ENCODE results near the gene CDH15.

The CDH15 gene

DNA sequence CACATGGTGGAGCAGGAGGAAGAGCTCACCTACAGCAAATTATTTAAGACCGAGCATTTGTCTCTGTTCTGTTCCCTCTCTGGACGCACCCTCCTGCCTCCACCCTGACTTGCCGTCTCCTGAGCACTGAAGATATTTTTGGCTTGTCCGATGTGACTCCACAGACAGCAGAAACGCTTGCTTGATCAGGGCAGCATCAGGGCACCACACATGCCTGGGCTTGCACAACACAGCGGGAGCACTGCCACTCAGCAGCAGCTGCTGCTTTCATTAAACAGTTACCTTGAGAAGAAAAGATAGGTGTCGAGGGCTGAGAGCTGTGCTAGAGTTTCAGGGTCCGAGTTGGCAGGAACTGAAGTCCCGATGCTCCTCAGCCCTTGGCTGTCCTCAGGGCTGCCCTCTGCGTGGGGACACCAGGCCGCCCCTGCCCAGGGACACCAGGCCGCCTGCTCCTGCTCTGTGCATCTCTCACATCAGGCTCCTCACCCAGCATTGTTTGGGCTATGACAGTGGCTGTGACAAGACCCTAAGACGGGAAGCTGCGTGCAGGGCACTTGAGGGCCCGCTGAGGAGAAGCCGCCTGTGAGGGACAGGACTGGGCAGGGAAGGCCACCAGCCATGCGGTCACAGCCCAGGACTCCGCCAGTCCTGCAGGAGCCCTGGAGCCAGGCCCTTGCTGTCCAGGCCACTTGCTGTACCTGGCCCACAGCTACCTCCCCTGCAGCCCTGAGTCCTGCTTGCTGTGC, 21.3 kb upstream of the CDH15 start:
- peaks cover 7 to 11% of the 10 kb centered on the region in 2 donors for H3K4me1 ChIP-seq (ENCODE audit: control insufficient read depth in 1 of 2, insufficient read depth in 2 of 2, low read length in 2 of 2)
- peaks cover 0 to 3% of the 10 kb centered on the region in 2 donors for H3K9me3 ChIP-seq (ENCODE audit: control insufficient read depth in 1 of 2, low read length in 2 of 2)
- no peaks in the 10 kb centered on the region for H3K27me3 ChIP-seq (ENCODE audit: low read depth, low read length)
- H3K27ac ChIP-seq (ENCODE audit: low read length) = no peak overlapping the region
- peaks cover 22 to 53% of the 10 kb centered on the region in 2 donors for H3K36me3 ChIP-seq (ENCODE audit: control insufficient read depth in 1 of 2, insufficient read depth in 2 of 2, low read length in 2 of 2)
- H3K4me3 ChIP-seq (ENCODE audit: low read depth in 1 of 2, low read length in 2 of 2) = no peak overlapping the region

DNA sequence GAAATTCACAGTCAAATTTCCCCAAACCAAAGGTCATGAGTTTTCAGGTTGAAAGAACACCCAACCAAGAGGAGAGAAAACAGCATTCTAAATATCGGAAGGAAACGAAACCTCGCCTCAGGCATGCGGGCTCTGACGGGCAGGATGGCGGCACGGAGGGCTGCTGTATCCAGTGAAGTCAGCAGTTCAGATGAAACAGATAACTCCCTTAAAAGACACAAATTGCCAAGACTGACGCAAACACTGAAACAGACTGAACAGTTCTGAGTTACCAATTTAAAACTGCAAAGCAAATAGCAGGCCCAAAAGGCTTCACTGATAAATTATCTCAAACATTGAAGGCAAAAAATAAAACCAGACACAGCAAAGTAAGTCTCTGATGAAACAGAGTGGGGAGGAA, 20.6 kb upstream of the CDH15 start:
- Histone ChIP-seq H3K4me3 (ENCODE audit: low read depth in 1 of 2, low read length in 2 of 2) (no peak overlapping the region), H3K4me1 (ENCODE audit: control insufficient read depth in 1 of 2, insufficient read depth in 2 of 2, low read length in 2 of 2) (peaks cover 7 to 18% of the 10 kb centered on the region in 2 donors), H3K27me3 (ENCODE audit: low read depth, low read length) (no peaks in the 10 kb centered on the region), H3K27ac (ENCODE audit: low read length) (no peak overlapping the region), H3K9me3 (ENCODE audit: control insufficient read depth in 1 of 2, low read length in 2 of 2) (peaks cover 0 to 3% of the 10 kb centered on the region in 2 donors), H3K36me3 (ENCODE audit: control insufficient read depth in 1 of 2, insufficient read depth in 2 of 2, low read length in 2 of 2) (peaks cover 19 to 47% of the 10 kb centered on the region in 2 donors)

DNA sequence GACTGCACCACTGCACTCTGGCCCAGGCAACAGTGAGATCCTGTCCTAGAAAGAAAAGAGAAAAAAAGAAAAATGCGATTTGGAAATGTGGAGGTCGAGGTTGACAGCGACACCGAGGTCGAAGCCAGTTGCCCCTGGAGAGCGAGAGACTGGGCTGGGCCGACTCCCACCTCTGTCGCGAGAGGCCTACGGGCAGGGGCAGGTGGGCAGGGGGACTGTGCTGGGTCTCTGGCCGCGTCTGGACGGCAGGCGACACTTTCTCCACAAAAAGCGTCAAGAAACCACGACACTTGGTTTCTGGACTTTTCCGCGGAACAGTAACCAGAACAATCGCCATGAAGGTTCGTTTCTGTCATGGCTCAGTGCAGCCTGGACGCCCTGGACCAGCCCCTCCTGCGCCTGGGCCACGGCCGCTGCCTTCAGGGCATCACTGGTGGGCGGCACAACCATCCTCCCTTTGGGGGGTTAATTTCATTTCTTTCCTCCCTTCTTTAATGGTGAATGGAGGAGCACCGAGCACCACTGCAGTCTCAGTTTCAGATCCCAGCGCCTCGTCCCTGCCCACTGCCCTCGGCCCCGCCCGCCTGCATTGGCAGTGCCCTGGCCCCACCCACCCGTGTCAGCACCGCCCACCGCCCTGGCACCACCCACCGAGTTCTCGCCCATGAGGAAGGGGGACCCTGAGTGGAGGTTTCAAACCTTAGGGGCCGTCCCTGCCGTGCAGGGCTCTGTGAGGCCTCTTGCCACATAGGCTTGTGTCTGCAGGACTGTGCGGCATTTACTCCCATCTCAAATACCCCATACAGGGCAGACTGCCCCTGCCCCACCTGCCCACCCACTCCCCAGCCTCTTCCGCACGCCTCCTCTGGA, 18.5 kb upstream of the CDH15 start:
- Histone ChIP-seq H3K9me3 (ENCODE audit: control insufficient read depth in 1 of 2, low read length in 2 of 2) (peaks cover 0 to 3% of the 10 kb centered on the region in 2 donors), H3K4me1 (ENCODE audit: control insufficient read depth in 1 of 2, insufficient read depth in 2 of 2, low read length in 2 of 2) (peaks cover 7 to 23% of the 10 kb centered on the region in 2 donors), H3K4me3 (ENCODE audit: low read depth in 1 of 2, low read length in 2 of 2) (no peak overlapping the region), H3K27me3 (ENCODE audit: low read depth, low read length) (no peaks in the 10 kb centered on the region), H3K27ac (ENCODE audit: low read length) (no peak overlapping the region), H3K36me3 (ENCODE audit: control insufficient read depth in 1 of 2, insufficient read depth in 2 of 2, low read length in 2 of 2) (peaks cover 11 to 38% of the 10 kb centered on the region in 2 donors)

DNA sequence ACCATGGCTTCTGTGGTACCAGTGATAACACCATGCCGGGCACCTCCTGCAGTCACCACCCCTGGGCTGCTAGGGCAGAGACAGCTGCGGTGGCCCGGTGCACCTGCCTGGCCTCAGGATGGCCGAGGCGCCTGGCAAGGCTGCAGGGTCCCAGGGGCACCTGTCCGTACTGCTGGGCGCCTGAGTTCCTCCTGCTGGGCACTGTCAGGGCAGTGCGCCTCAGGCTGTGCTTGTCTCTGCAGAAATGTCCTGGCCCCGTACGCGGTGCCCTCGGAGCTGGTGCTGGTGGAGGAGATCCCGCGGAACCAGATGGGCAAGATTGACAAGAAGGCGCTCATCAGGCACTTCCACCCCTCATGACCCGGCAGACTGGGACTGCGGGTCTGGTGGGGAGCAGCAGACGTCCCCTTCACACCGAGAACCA, 17.7 kb upstream of the CDH15 start:
- H3K36me3 ChIP-seq (ENCODE audit: control insufficient read depth in 1 of 2, insufficient read depth in 2 of 2, low read length in 2 of 2) = peaks cover 11 to 30% of the 10 kb centered on the region in 2 donors
- H3K9me3 ChIP-seq (ENCODE audit: control insufficient read depth in 1 of 2, low read length in 2 of 2) = peaks cover 0 to 3% of the 10 kb centered on the region in 2 donors
- no peaks in the 10 kb centered on the region for H3K27me3 ChIP-seq (ENCODE audit: low read depth, low read length)
- no peak overlapping the region for H3K4me3 ChIP-seq (ENCODE audit: low read depth in 1 of 2, low read length in 2 of 2)
- H3K27ac ChIP-seq (ENCODE audit: low read length) = no peak overlapping the region
- H3K4me1 ChIP-seq (ENCODE audit: control insufficient read depth in 1 of 2, insufficient read depth in 2 of 2, low read length in 2 of 2) = peaks cover 7 to 23% of the 10 kb centered on the region in 2 donors

DNA sequence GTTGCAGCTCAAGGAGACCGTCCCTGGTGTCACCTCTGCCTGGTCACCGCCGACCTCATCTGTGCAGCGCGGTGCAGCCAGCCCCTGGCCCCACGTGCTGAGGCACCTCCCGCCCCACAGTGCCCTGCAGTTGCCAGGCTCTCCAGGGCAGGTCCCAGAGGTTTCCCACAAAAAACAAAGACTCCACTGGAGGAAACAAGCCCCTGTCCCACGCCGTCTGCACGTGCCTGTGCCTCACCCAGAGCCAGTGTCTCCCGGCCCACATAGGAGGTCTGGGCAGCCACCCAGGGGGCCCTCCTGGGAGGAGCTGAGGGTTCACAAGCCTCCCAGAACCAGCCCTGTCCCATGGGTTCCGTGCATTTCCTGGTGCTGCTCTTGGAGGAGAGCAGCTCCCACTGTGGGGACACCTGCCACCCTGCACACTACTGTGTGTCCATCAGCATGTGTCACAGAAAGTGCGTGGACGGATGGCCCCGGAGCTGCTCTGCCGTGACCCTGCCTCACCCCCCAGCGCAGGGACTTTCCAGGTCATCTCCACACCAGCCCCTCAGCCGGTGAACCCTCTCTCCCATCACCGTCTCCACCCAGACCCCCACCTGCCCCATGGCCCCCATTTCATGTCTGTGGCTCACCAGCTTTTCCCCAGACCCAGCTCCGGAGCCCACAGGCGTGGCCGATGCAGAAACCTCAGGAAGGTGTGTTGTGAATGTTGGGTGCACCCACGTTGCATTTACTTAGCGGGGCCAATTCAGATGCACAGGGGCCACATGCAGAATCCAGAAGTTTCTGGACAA, 17.0 kb upstream of the CDH15 start:
- H3K9me3 ChIP-seq (ENCODE audit: control insufficient read depth in 1 of 2, low read length in 2 of 2) = no peaks in the 10 kb centered on the region
- H3K27me3 ChIP-seq (ENCODE audit: low read depth, low read length) = no peaks in the 10 kb centered on the region
- H3K4me3 ChIP-seq (ENCODE audit: low read depth in 1 of 2, low read length in 2 of 2) = no peak overlapping the region
- H3K36me3 ChIP-seq (ENCODE audit: control insufficient read depth in 1 of 2, insufficient read depth in 2 of 2, low read length in 2 of 2) = peaks cover 11 to 23% of the 10 kb centered on the region in 2 donors
- H3K27ac ChIP-seq (ENCODE audit: low read length) = no peak overlapping the region
- peaks cover 7 to 23% of the 10 kb centered on the region in 2 donors for H3K4me1 ChIP-seq (ENCODE audit: control insufficient read depth in 1 of 2, insufficient read depth in 2 of 2, low read length in 2 of 2)

DNA sequence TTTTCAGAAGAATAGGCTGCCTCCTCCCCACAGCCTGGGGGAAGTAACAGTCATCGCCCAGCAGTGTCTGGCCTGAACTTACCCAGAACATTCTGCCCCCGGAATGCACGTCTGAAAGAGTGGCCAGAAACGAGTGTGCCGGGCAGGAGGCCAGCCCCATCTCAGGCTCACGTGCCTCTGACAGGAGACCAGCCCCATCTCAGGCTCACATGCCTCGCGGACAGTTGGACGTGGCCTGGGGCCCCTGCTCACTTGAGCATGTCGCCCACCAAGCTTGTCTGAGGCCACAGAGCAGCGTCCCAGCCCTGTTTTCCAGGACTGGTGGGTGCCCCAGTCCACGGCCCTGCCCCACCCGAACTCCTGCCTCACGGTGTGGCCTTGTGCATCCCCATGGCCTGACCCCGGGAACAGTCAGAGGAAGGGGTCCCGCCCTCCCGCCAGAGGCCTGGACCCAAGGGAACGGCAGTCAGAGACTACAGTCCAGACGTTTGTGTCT, 16.3 kb upstream of the CDH15 start:
- H3K4me1 ChIP-seq (ENCODE audit: control insufficient read depth in 1 of 2, insufficient read depth in 2 of 2, low read length in 2 of 2) = peaks cover 7 to 23% of the 10 kb centered on the region in 2 donors
- no peaks in the 10 kb centered on the region for H3K9me3 ChIP-seq (ENCODE audit: control insufficient read depth in 1 of 2, low read length in 2 of 2)
- H3K27me3 ChIP-seq (ENCODE audit: low read depth, low read length) = no peaks in the 10 kb centered on the region
- peaks cover 6 to 16% of the 10 kb centered on the region in 2 donors for H3K36me3 ChIP-seq (ENCODE audit: control insufficient read depth in 1 of 2, insufficient read depth in 2 of 2, low read length in 2 of 2)
- H3K27ac ChIP-seq (ENCODE audit: low read length) = no peak overlapping the region
- H3K4me3 ChIP-seq (ENCODE audit: low read depth in 1 of 2, low read length in 2 of 2) = no peak overlapping the region

DNA sequence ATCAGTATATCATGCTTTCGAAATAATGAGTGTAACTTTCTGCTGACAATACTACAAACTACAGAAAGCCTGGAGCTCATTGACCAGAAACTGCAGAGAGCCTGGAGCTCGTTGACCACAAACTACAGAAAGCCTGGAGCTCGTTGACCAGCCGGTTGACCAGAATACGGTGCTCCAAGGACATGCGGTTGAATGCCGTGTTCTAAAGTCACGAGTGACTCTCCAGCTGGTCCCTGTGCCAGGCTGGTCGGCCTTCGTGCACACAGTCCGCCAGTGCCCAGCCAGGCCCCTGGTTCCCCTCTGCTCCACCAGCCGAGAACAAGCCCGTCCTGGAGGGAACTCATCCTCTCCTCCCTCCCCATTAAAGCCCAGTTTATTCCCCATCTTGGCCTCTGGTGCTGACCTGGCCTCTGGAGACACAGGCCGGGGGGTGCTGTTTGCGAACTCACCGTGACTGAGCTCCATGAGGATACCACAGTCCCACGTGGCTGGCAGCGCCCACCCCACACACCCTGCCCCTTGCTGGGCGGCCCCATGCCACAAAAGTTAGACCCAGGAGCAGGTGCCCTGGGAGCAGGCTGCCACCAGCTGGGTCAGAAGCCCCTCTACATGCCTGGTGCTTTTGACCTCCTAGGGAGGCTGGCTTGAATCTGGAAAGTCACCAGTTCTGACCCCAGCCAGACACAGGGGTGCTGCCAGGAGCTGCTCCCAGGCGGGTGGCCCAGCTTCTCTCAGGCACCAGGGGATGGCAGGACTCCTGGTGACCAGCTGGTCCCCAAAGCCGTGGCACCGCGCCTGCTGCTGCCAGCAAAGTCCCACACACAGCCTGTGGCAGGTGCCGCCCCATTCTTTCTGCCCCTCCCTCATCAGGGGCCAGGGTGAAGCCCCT, 15.5 kb upstream of the CDH15 start:
- Histone ChIP-seq H3K9me3 (ENCODE audit: control insufficient read depth in 1 of 2, low read length in 2 of 2) (no peaks in the 10 kb centered on the region), H3K4me1 (ENCODE audit: control insufficient read depth in 1 of 2, insufficient read depth in 2 of 2, low read length in 2 of 2) (peaks cover 7 to 23% of the 10 kb centered on the region in 2 donors), H3K36me3 (ENCODE audit: control insufficient read depth in 1 of 2, insufficient read depth in 2 of 2, low read length in 2 of 2) (peaks cover 0 to 11% of the 10 kb centered on the region in 2 donors), H3K4me3 (ENCODE audit: low read depth in 1 of 2, low read length in 2 of 2) (no peak overlapping the region), H3K27ac (ENCODE audit: low read length) (no peak overlapping the region), H3K27me3 (ENCODE audit: low read depth, low read length) (no peaks in the 10 kb centered on the region)

DNA sequence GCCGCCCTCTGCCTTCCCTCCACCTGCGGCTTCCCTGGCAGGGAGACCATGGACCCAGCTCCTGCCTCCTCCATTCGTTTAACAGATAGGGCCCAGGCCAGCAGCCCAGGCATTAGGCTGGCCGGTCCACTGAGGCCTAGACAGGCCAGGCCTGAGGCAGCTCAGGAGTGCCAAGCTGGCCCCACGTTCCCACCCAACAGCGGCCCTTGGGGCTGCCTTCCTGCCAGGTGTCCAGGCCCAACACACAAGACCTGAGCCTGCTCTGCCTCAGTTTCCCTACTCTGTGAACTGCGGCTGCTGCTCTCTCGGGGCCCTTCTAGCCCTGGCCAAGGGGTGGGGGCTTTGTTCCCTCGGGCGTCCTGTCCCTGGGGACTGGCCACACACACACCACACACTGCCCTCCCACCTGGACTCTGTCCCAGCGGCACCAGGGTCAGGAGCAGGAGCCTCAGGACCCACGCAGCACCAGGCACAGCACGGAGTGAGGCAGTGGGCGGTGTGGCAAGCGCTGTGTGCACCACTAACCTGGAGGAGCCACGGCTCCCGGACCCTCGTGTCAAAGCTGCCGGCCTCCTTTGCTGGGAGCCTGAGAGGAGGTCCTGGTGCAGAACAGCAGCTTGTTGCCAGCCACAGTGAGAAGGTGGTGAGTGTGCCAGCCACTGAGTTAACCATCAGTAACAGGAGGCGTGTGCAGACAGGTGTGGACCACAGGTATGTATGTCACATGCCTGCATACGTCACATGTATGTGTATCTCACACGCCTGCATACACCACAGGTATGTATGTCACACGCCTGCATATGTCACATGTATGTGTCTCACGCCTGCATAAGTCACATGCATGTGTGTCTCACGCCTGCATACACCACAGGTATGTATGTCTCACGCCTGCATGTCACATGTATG, 14.6 kb upstream of the CDH15 start:
- Histone ChIP-seq H3K27me3 (ENCODE audit: low read depth, low read length) (no peaks in the 10 kb centered on the region), H3K36me3 (ENCODE audit: control insufficient read depth in 1 of 2, insufficient read depth in 2 of 2, low read length in 2 of 2) (peaks cover 0 to 4% of the 10 kb centered on the region in 2 donors), H3K4me3 (ENCODE audit: low read depth in 1 of 2, low read length in 2 of 2) (no peak overlapping the region), H3K9me3 (ENCODE audit: control insufficient read depth in 1 of 2, low read length in 2 of 2) (no peaks in the 10 kb centered on the region), H3K27ac (ENCODE audit: low read length) (no peak overlapping the region), H3K4me1 (ENCODE audit: control insufficient read depth in 1 of 2, insufficient read depth in 2 of 2, low read length in 2 of 2) (peaks cover 7 to 23% of the 10 kb centered on the region in 2 donors)

DNA sequence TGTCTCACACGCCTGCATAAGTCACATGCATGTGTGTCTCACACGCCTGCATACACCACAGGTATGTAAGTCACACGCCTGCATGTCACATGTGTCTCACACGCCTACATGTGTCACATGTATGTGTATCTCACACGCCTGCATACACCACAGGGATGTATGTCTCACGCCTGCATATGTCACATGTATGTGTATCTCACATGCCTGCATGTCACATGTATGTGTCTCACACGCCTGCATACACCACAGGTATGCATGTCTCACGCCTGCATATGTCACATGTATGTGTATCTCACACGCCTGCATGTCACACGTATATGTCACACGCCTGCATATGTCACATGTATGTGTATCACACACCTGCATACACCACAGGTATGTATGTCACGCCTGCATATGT, 13.8 kb upstream of the CDH15 start:
- H3K27me3 ChIP-seq (ENCODE audit: low read depth, low read length) = no peaks in the 10 kb centered on the region
- peaks cover 0 to 2% of the 10 kb centered on the region in 2 donors for H3K36me3 ChIP-seq (ENCODE audit: control insufficient read depth in 1 of 2, insufficient read depth in 2 of 2, low read length in 2 of 2)
- peaks cover 7 to 23% of the 10 kb centered on the region in 2 donors for H3K4me1 ChIP-seq (ENCODE audit: control insufficient read depth in 1 of 2, insufficient read depth in 2 of 2, low read length in 2 of 2)
- no peak overlapping the region for H3K27ac ChIP-seq (ENCODE audit: low read length)
- no peaks in the 10 kb centered on the region for H3K9me3 ChIP-seq (ENCODE audit: control insufficient read depth in 1 of 2, low read length in 2 of 2)
- H3K4me3 ChIP-seq (ENCODE audit: low read depth in 1 of 2, low read length in 2 of 2) = no peak overlapping the region
